Prostate gland (tissue), 2 donors: ENCODE measurements around the gene ARHGAP6. TPM values are rescaled to one million over a fixed set of nuclear protein-coding genes. Genes with fewer than 3 reads are reported as not detected.

Source experiments
- DNase-seq: peaks from one replicate; pipeline ENCODE4 v3.0.0-alpha.2; 2019; ENCODE audit warnings: low spot score
- H3K27ac ChIP-seq, 2 donors: fragments of 200-600 bp; sonication (generic); 2 replicates each; pipeline ENCODE4 v1.5.1; 2017 to 2019
- H3K27me3 ChIP-seq: fragments of 200-600 bp; sonication (generic); replicated peaks from 2 replicates; pipeline ENCODE4 v1.5.1; 2019; ENCODE audit not compliant: insufficient read depth
- H3K36me3 ChIP-seq, 2 donors: fragments of 200-600 bp; sonication (generic); 1 replicate in 1 of 2; 2 replicates in 1 of 2; pipeline versions ENCODE4 v1.5.1 to v1.8.1; 2017 to 2019
- H3K4me1 ChIP-seq: fragments of 200-600 bp; sonication (generic); replicated peaks from 2 replicates; pipeline ENCODE4 v1.5.1; 2019
- H3K4me3 ChIP-seq, 2 donors: fragments of 200-600 bp; sonication (generic); 2 replicates each; pipeline ENCODE4 v1.5.1; 2017 to 2019
- H3K9me3 ChIP-seq: fragments of 200-600 bp; sonication (generic); 2 replicates; pipeline ENCODE4 v1.5.1; 2017
- CTCF ChIP-seq, 4 experiments: fragments of 200-600 bp in 2 of 4; fragments of 450-650 bp in 2 of 4; sonication (generic) in 2 of 4; IDR thresholded peaks; 1 replicate in 3 of 4; 2 replicates in 1 of 4; pipeline ENCODE4 v1.5.1; 2016 to 2019; ENCODE audit warnings: antibody characterized with exemption in 4 of 4, mild to moderate bottlenecking in 2 of 4, moderate library complexity in 2 of 4
- POLR2A ChIP-seq: fragments of 450-650 bp; IDR thresholded peaks from one replicate; pipeline ENCODE4 v1.6.1; 2016; ENCODE audit warnings: antibody characterized with exemption, mild to moderate bottlenecking
- POLR2AphosphoS5 ChIP-seq: sonication (generic); formaldehyde crosslinking; IDR thresholded peaks from one replicate; pipeline ENCODE4 v1.6.1; 2017; ENCODE audit warnings: antibody characterized with exemption
- WGBS: methylation state at CpG from one replicate; pipeline ENCODE4 v1.1.5; 2018; 5-methylcytosine and 5-hydroxymethylcytosine counted together
- intact Hi-C: fragments of 100-400 bp; cut with DNase I; formaldehyde crosslinking; loops from one replicate; pipeline ENCODE4 v1.14.2; 2022
- total RNA-seq, 2 donors: library from RNA; depleted of rRNA; stranded (reverse); fragments of >200 nt; gene quantifications; one replicate each; pipeline ENCODE4 v1.1.0, GENCODE V29; 2016

The ARHGAP6 gene
- total RNA-seq, 2 donors from 2014 or later = 72.6 to 73.7 TPM

GRCh38 chrX:11337292-11338009 lies 328.3 kb downstream of the ARHGAP6 start:
- Histone ChIP-seq H3K36me3 (no peaks in the 10 kb centered on the region), H3K9me3 (no peaks in the 10 kb centered on the region), H3K27ac (no peak overlapping the region), H3K4me3 (no peak overlapping the region), H3K27me3 (no peaks in the 10 kb centered on the region), H3K4me1 (no peaks in the 10 kb centered on the region)
- intact Hi-C loops = no loop called here
- no peak for DNase-seq
- 100% methylated on average over 1 of the region's 1 CpG for WGBS
- TF ChIP-seq POLR2A (no peak), POLR2AphosphoS5 (no peak), CTCF (IDR thresholded peaks at IDR 0.05) (no peak)

- Histone ChIP-seq H3K36me3 (no peaks in the 10 kb centered on the region), H3K4me1 (no peaks in the 10 kb centered on the region), H3K9me3 (no peaks in the 10 kb centered on the region), H3K27ac (no peak overlapping the region), H3K4me3 (no peak overlapping the region), H3K27me3 (no peaks in the 10 kb centered on the region)
- 36% methylated on average over 2 of the region's 2 CpGs for WGBS
- intact Hi-C loops = no loop called here
- TF ChIP-seq POLR2A = no peak
- TF ChIP-seq CTCF (IDR thresholded peaks at IDR 0.05) = no peak
- no peak for TF ChIP-seq POLR2AphosphoS5
- DNase-seq = no peak
Observed at GRCh38 chrX:11336201-11336600, 329.5 kb downstream of the ARHGAP6 start.

GRCh38 chrX:11334165-11334564 lies 331.6 kb downstream of the ARHGAP6 start:
- TF ChIP-seq CTCF (IDR thresholded peaks at IDR 0.05) (no peak), POLR2A (no peak), POLR2AphosphoS5 (no peak)
- Histone ChIP-seq H3K27me3 (no peaks in the 10 kb centered on the region), H3K9me3 (no peaks in the 10 kb centered on the region), H3K36me3 (no peaks in the 10 kb centered on the region), H3K4me1 (no peaks in the 10 kb centered on the region), H3K4me3 (no peak overlapping the region), H3K27ac (no peak overlapping the region)
- WGBS = 91% methylated on average over 2 of the region's 2 CpGs
- intact Hi-C loops = no loop called here
- DNase-seq = no peak

GRCh38 chrX:11331788-11332187 lies 333.9 kb downstream of the ARHGAP6 start:
- H3K4me3 ChIP-seq = no peak overlapping the region
- TF ChIP-seq POLR2A (no peak), POLR2AphosphoS5 (no peak), CTCF (IDR thresholded peaks at IDR 0.05) (no peak)
- 87% methylated on average over 2 of the region's 2 CpGs for WGBS
- H3K27ac ChIP-seq = no peak overlapping the region
- no peaks in the 10 kb centered on the region for H3K27me3 ChIP-seq
- DNase-seq = no peak
- no peaks in the 10 kb centered on the region for H3K9me3 ChIP-seq
- no peaks in the 10 kb centered on the region for H3K36me3 ChIP-seq
- H3K4me1 ChIP-seq = no peaks in the 10 kb centered on the region
- intact Hi-C loops = no loop called here

- no peaks in the 10 kb centered on the region for H3K9me3 ChIP-seq
- TF ChIP-seq POLR2AphosphoS5 (no peak), CTCF (IDR thresholded peaks at IDR 0.05) (no peak), POLR2A (no peak)
- WGBS = 30% methylated on average over 5 of the region's 5 CpGs
- H3K36me3 ChIP-seq = no peaks in the 10 kb centered on the region
- no peak for DNase-seq
- no peak overlapping the region for H3K4me3 ChIP-seq
- intact Hi-C loops = no loop called here
- H3K4me1 ChIP-seq = no peaks in the 10 kb centered on the region
- H3K27ac ChIP-seq = no peak overlapping the region
- H3K27me3 ChIP-seq = no peaks in the 10 kb centered on the region
Observed at GRCh38 chrX:11329021-11329420, 336.7 kb downstream of the ARHGAP6 start.
